HepG2 (cell line): ENCODE measurements around the gene FBXO9. TPM values are rescaled to one million over a fixed set of nuclear protein-coding genes. Genes with fewer than 3 reads are reported as not detected.

Experiments
- CBX1 ChIP-seq: IDR thresholded peaks from one replicate; pipeline ENCODE4 v1.6.1; 2016; ENCODE audit warnings: antibody characterized with exemption, low read depth
- CBX5 ChIP-seq: sonication (generic); formaldehyde crosslinking; IDR thresholded peaks from 2 replicates; pipeline ENCODE4 v1.4.0; 2020; ENCODE audit warnings: missing genetic modification reagents, borderline replicate concordance
- EED ChIP-seq: sonication (generic); formaldehyde crosslinking; IDR thresholded peaks from 2 replicates; pipeline ENCODE4 v1.5.0; 2020; ENCODE audit warnings: mild to moderate bottlenecking, missing genetic modification reagents
- HOXA5 ChIP-seq: sonication (generic); formaldehyde crosslinking; IDR thresholded peaks from 2 replicates; pipeline ENCODE4 v1.4.0; 2020; ENCODE audit warnings: missing genetic modification reagents
- KLF15 ChIP-seq: sonication (generic); formaldehyde crosslinking; IDR thresholded peaks from 2 replicates; pipeline ENCODE4 v1.8.1; 2023; ENCODE audit warnings: borderline replicate concordance, mild to moderate bottlenecking, inconsistent platforms, missing genetic modification reagents, mixed read lengths
- NFIC ChIP-seq: IDR thresholded peaks from 2 replicates; pipeline ENCODE4 v1.6.1; 2012; ENCODE audit warnings: mild to moderate bottlenecking, low read length, inconsistent platforms
- POLR2AphosphoS2 ChIP-seq: IDR thresholded peaks from 2 replicates; pipeline ENCODE4 v1.6.1; 2011; ENCODE audit warnings: low read depth, low read length, improper control_type of control experiment
- SOX13 ChIP-seq, 3 experiments: fragments of 450-650 bp in 1 of 3; sonication (generic) in 1 of 3; formaldehyde crosslinking in 1 of 3; IDR thresholded peaks in 2 of 3; conservative IDR thresholded peaks in 1 of 3; 2 replicates each; pipeline versions ENCODE4 v1.5.0 to v1.6.1; 2016 to 2020; ENCODE audit warnings: antibody characterized with exemption in 1 of 3, mild to moderate bottlenecking in 1 of 3, missing compliant biosample characterization in 1 of 3, missing genetic modification reagents in 1 of 3, moderate library complexity in 1 of 3
- ZNF326 ChIP-seq: sonication (generic); formaldehyde crosslinking; IDR thresholded peaks from 2 replicates; pipeline ENCODE4 v1.4.0; 2020; ENCODE audit warnings: missing genetic modification reagents, borderline replicate concordance
- ZNF569 ChIP-seq: sonication (generic); formaldehyde crosslinking; IDR thresholded peaks from 2 replicates; pipeline ENCODE4 v1.5.0; 2020; ENCODE audit warnings: mild to moderate bottlenecking, missing genetic modification reagents, moderate library complexity, borderline replicate concordance
- polyA plus RNA-seq, 8 experiments: library from polyadenylated mRNA; depleted of rRNA in 3 of 8; stranded (reverse) in 7 of 8; unstranded in 1 of 8; fragments of >200 nt; fragmentation: Illumina TruSeq in 4 of 8; extraction: Trizol in 4 of 8; gene quantifications; 2 replicates each; pipeline versions ENCODE4 v1.2.1 to v1.2.3, GENCODE V29; 2011 to 2016; ENCODE audit warnings: low read depth in 4 of 8, missing spikeins in 1 of 8, mixed read lengths in 1 of 8; ENCODE audit not compliant: insufficient read depth in 1 of 8
- total RNA-seq, 5 experiments: library from RNA; depleted of rRNA; stranded (reverse); fragments of >200 nt; fragmentation: Illumina TruSeq; extraction: Trizol; gene quantifications; 2 replicates each; pipeline ENCODE4 v1.2.3, GENCODE V29; 2016; ENCODE audit warnings: low read depth in 1 of 5
- TF ChIP-seq, protein P1 (sequence below): sonication (generic); formaldehyde crosslinking; IDR thresholded peaks from 2 replicates; pipeline ENCODE4 v1.5.1; 2020; ENCODE audit warnings: mild to moderate bottlenecking, missing genetic modification reagents, moderate library complexity
- TF ChIP-seq, protein P2 (sequence below): sonication (generic); formaldehyde crosslinking; IDR thresholded peaks from 2 replicates; pipeline ENCODE4 v1.8.1; 2023; ENCODE audit warnings: mild to moderate bottlenecking, missing genetic modification reagents, borderline replicate concordance
- TF ChIP-seq, protein P3 (sequence below): sonication (generic); formaldehyde crosslinking; IDR thresholded peaks from 2 replicates; pipeline ENCODE4 v1.5.0; 2020; ENCODE audit warnings: missing genetic modification reagents
- TF ChIP-seq, protein P4 (sequence below): IDR thresholded peaks from 2 replicates; pipeline ENCODE4 v1.6.1; 2016; ENCODE audit warnings: low read depth
- TF ChIP-seq, protein P5 (sequence below): sonication (generic); formaldehyde crosslinking; IDR thresholded peaks from 2 replicates; pipeline ENCODE4 v1.9.0; 2021; ENCODE audit warnings: missing genetic modification reagents, borderline replicate concordance
- TF ChIP-seq, protein P6 (sequence below): sonication (generic); formaldehyde crosslinking; IDR thresholded peaks from 2 replicates; pipeline ENCODE4 v1.4.0; 2020; ENCODE audit warnings: mild to moderate bottlenecking, missing genetic modification reagents
- TF ChIP-seq, protein P7 (sequence below): sonication (generic); formaldehyde crosslinking; IDR thresholded peaks from 2 replicates; pipeline ENCODE4 v1.4.0; 2020; ENCODE audit warnings: mild to moderate bottlenecking, missing genetic modification reagents
- TF ChIP-seq, protein P8 (sequence below): sonication (generic); formaldehyde crosslinking; IDR thresholded peaks from 2 replicates; pipeline ENCODE4 v1.8.0; 2022; ENCODE audit warnings: low read depth, missing genetic modification reagents

The FBXO9 gene
- total and polyA plus RNA-seq, 2 of the 13 experiments (the other 11 are each of a cell fraction or from before 2014, with no cell fraction given) = 64.3 to 98.4 TPM

DNA sequence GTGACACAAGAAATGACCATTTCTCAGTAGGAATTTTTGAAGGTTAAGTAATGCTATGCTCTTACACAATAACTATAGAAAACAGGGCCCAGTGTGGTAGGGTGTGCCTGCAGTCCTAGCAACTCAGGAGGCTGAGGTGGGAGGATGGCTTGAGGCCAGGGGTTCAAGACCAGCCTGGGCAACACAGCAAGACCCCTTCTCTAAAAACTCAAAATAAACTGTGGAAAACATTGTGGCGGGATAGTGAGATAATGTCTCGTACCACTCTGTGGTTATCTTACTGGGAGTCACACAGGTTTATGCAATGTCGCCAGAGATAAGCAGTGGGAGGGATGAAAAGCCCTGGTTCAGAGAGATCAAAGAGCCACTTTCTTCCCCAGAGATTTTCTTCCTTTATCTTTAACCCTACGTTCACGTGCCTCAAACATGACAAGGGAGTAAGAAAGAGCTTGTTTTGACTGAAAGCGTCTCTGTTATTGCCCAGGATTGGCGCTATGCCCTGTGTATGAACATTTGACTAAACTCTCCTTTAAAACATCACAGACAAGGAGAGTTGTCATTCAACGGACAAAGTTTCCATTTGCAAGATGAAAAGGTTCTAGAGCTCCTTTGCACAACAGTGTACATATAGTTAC, 69.5 kb downstream of the FBXO9 start (continued):
- TF ChIP-seq, protein P1, sequence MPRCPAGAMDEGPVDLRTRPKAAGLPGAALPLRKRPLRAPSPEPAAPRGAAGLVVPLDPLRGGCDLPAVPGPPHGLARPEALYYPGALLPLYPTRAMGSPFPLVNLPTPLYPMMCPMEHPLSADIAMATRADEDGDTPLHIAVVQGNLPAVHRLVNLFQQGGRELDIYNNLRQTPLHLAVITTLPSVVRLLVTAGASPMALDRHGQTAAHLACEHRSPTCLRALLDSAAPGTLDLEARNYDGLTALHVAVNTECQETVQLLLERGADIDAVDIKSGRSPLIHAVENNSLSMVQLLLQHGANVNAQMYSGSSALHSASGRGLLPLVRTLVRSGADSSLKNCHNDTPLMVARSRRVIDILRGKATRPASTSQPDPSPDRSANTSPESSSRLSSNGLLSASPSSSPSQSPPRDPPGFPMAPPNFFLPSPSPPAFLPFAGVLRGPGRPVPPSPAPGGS (CRISPR knock-in tag) = no peak
- TF ChIP-seq SOX13 (IDR thresholded peaks at IDR 0.05) (peak; percentile 96), SOX13 (CRISPR knock-in tag; conservative IDR thresholded peaks at IDR 0.05 in 1 of 2, IDR thresholded peaks at IDR 0.05 in 1 of 2) (peak in 1 of 2 experiments; percentile 98; a peak in 2 of 4 replicates), ZNF326 (CRISPR knock-in tag) (no peak), KLF15 (CRISPR knock-in tag) (0 out of 2 replicates have a peak, but pooled peaks have one; percentile 32), CBX1 (no peak), NFIC (peak; percentile 95), ZNF569 (no peak), HOXA5 (CRISPR knock-in tag) (peak; percentile 71; the same call in 1 of the 2 replicates), POLR2AphosphoS2 (no peak), CBX5 (CRISPR knock-in tag) (peak; percentile 71; the same call in 1 of the 2 replicates), EED (CRISPR knock-in tag) (no peak)
- TF ChIP-seq, protein P2, sequence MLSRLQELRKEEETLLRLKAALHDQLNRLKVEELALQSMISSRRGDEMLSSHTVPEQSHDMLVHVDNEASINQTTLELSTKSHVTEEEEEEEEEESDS (CRISPR knock-in tag) = no peak
- TF ChIP-seq, protein P3, sequence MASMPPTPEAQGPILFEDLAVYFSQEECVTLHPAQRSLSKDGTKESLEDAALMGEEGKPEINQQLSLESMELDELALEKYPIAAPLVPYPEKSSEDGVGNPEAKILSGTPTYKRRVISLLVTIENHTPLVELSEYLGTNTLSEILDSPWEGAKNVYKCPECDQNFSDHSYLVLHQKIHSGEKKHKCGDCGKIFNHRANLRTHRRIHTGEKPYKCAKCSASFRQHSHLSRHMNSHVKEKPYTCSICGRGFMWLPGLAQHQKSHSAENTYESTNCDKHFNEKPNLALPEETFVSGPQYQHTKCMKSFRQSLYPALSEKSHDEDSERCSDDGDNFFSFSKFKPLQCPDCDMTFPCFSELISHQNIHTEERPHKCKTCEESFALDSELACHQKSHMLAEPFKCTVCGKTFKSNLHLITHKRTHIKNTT (CRISPR knock-in tag) = no peak
- TF ChIP-seq, protein P4, sequence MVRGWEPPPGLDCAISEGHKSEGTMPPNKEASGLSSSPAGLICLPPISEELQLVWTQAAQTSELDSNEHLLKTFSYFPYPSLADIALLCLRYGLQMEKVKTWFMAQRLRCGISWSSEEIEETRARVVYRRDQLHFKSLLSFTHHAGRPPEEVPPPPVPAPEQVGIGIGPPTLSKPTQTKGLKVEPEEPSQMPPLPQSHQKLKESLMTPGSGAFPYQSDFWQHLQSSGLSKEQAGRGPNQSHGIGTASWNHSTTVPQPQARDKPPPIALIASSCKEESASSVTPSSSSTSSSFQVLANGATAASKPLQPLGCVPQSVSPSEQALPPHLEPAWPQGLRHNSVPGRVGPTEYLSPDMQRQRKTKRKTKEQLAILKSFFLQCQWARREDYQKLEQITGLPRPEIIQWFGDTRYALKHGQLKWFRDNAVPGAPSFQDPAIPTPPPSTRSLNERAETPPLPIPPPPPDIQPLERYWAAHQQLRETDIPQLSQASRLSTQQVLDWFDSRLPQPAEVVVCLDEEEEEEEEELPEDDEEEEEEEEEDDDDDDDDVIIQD = peak; percentile 57; the same call in 1 of the 2 replicates
- TF ChIP-seq, protein P5, sequence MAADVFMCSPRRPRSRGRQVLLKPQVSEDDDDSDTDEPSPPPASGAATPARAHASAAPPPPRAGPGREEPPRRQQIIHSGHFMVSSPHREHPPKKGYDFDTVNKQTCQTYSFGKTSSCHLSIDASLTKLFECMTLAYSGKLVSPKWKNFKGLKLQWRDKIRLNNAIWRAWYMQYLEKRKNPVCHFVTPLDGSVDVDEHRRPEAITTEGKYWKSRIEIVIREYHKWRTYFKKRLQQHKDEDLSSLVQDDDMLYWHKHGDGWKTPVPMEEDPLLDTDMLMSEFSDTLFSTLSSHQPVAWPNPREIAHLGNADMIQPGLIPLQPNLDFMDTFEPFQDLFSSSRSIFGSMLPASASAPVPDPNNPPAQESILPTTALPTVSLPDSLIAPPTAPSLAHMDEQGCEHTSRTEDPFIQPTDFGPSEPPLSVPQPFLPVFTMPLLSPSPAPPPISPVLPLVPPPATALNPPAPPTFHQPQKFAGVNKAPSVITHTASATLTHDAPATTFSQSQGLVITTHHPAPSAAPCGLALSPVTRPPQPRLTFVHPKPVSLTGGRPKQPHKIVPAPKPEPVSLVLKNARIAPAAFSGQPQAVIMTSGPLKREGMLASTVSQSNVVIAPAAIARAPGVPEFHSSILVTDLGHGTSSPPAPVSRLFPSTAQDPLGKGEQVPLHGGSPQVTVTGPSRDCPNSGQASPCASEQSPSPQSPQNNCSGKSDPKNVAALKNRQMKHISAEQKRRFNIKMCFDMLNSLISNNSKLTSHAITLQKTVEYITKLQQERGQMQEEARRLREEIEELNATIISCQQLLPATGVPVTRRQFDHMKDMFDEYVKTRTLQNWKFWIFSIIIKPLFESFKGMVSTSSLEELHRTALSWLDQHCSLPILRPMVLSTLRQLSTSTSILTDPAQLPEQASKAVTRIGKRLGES (CRISPR knock-in tag) = peak; percentile 100
- TF ChIP-seq, protein P6, sequence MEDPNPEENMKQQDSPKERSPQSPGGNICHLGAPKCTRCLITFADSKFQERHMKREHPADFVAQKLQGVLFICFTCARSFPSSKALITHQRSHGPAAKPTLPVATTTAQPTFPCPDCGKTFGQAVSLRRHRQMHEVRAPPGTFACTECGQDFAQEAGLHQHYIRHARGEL (CRISPR knock-in tag) = no peak
- TF ChIP-seq, protein P7, sequence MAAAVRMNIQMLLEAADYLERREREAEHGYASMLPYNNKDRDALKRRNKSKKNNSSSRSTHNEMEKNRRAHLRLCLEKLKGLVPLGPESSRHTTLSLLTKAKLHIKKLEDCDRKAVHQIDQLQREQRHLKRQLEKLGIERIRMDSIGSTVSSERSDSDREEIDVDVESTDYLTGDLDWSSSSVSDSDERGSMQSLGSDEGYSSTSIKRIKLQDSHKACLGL = no peak
- TF ChIP-seq, protein P8, sequence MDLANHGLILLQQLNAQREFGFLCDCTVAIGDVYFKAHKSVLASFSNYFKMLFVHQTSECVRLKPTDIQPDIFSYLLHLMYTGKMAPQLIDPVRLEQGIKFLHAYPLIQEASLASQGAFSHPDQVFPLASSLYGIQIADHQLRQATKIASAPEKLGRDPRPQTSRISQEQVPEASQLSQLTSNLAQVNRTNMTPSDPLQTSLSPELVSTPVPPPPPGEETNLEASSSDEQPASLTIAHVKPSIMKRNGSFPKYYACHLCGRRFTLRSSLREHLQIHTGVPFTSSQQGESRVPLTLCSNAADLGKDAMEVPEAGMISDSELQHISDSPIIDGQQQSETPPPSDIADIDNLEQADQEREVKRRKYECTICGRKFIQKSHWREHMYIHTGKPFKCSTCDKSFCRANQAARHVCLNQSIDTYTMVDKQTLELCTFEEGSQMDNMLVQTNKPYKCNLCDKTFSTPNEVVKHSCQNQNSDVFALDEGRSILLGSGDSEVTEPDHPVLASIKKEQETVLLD (CRISPR knock-in tag) = no peak
